Astrocyte (in vitro differentiated cells and primary cell): ENCODE results near the gene CEP128.

Experiments used
- EZH2 ChIP-seq: IDR thresholded peaks from 2 replicates; pipeline ENCODE4 v1.6.1; 2012; ENCODE audit warnings: mild to moderate bottlenecking, low read length, inconsistent platforms; ENCODE audit not compliant: insufficient read depth
- TF ChIP-seq, protein P1 (sequence below): IDR thresholded peaks from 2 replicates; pipeline ENCODE4 v1.5.1; 2011; ENCODE audit warnings: low read depth, mild to moderate bottlenecking, inconsistent platforms, low read length, moderate library complexity; ENCODE audit not compliant: insufficient read depth

DNA sequence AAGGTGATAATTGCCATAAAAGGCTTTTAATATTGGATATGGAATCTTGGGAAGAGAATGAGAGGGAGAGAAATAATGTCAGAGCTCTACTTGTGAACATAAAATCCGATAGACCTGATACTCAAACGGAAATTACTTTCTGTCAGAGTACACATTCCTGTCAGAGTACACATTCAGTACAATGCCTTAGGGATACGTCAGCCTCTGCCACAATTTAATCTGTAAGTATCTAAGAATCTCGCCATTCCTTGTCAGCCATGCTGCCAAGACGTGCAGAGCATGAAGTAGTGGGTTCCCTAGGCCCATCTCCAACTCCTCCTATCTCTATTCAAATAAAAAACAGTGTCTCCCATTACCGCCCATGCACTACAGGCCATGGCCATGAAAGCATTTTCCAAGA is 242.6 kb downstream of the CEP128 start:
- TF ChIP-seq, protein P1, sequence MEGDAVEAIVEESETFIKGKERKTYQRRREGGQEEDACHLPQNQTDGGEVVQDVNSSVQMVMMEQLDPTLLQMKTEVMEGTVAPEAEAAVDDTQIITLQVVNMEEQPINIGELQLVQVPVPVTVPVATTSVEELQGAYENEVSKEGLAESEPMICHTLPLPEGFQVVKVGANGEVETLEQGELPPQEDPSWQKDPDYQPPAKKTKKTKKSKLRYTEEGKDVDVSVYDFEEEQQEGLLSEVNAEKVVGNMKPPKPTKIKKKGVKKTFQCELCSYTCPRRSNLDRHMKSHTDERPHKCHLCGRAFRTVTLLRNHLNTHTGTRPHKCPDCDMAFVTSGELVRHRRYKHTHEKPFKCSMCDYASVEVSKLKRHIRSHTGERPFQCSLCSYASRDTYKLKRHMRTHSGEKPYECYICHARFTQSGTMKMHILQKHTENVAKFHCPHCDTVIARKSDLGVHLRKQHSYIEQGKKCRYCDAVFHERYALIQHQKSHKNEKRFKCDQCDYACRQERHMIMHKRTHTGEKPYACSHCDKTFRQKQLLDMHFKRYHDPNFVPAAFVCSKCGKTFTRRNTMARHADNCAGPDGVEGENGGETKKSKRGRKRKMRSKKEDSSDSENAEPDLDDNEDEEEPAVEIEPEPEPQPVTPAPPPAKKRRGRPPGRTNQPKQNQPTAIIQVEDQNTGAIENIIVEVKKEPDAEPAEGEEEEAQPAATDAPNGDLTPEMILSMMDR = no peak
- TF ChIP-seq EZH2 = no peak
